HepG2 (cell line): ENCODE measurements around the gene RNF10. TPM values are rescaled to one million over a fixed set of nuclear protein-coding genes. Genes with fewer than 3 reads are reported as not detected.

Experiments
- CBFB ChIP-seq: sonication (generic); formaldehyde crosslinking; IDR thresholded peaks from 2 replicates; pipeline ENCODE4 v1.4.0; 2020; ENCODE audit warnings: missing genetic modification reagents
- CEBPG ChIP-seq: IDR thresholded peaks from 2 replicates; pipeline ENCODE4 v1.6.1; 2016
- CENPT ChIP-seq: sonication (generic); formaldehyde crosslinking; IDR thresholded peaks from 2 replicates; pipeline ENCODE4 v1.8.0; 2022; ENCODE audit warnings: low read depth, mild to moderate bottlenecking, moderate library complexity, missing genetic modification reagents
- MAFF ChIP-seq: IDR thresholded peaks from 2 replicates; pipeline ENCODE4 v1.6.1; 2011; ENCODE audit warnings: low read depth, low read length, improper control_type of control experiment
- NCOR1 ChIP-seq: fragments of 200-600 bp; sonication (generic); IDR thresholded peaks from 2 replicates; pipeline ENCODE4 v1.7.0; 2017; ENCODE audit warnings: antibody characterized with exemption, low read length, borderline replicate concordance
- PLRG1 ChIP-seq: fragments of 450-650 bp; conservative IDR thresholded peaks from 2 replicates; pipeline ENCODE4 v1.6.1; 2016
- RBFOX2 ChIP-seq: fragments of 200-400 bp; formaldehyde crosslinking; IDR thresholded peaks from 2 replicates; pipeline ENCODE4 v1.6.1; 2017; ENCODE audit warnings: low read depth, mild to moderate bottlenecking, low read length
- SALL2 ChIP-seq: sonication (generic); formaldehyde crosslinking; IDR thresholded peaks from 2 replicates; pipeline ENCODE4 v1.8.1; 2023; ENCODE audit warnings: mild to moderate bottlenecking, missing genetic modification reagents, inconsistent platforms
- SOX6 ChIP-seq, 2 experiments: fragments of 450-650 bp in 1 of 2; sonication (generic) in 1 of 2; formaldehyde crosslinking in 1 of 2; IDR thresholded peaks; 2 replicates each; pipeline versions ENCODE4 v1.4.0 to v1.6.1; 2017 to 2020; ENCODE audit warnings: antibody characterized with exemption in 1 of 2, mild to moderate bottlenecking in 1 of 2, missing genetic modification reagents in 1 of 2
- SP4 ChIP-seq: sonication (generic); formaldehyde crosslinking; IDR thresholded peaks from 2 replicates; pipeline ENCODE4 v1.8.1; 2023; ENCODE audit warnings: mild to moderate bottlenecking, missing genetic modification reagents
- SRSF4 ChIP-seq: fragments of 200-400 bp; formaldehyde crosslinking; IDR thresholded peaks from one replicate; pipeline ENCODE4 v1.6.1; 2018; ENCODE audit warnings: mild to moderate bottlenecking, low read depth, low read length, moderate library complexity; ENCODE audit not compliant: poor library complexity, severe bottlenecking
- TARDBP ChIP-seq: sonication (generic); formaldehyde crosslinking; IDR thresholded peaks from 2 replicates; pipeline ENCODE4 v1.8.0; 2022; ENCODE audit warnings: mild to moderate bottlenecking, missing genetic modification reagents
- TBL1XR1 ChIP-seq: fragments of 150-350 bp; IDR thresholded peaks from 2 replicates; pipeline ENCODE4 v1.6.1; 2014; ENCODE audit warnings: borderline replicate concordance, low read length; ENCODE audit not compliant: partially characterized antibody
- ZBTB33 ChIP-seq: sonication (generic); formaldehyde crosslinking; IDR thresholded peaks from 2 replicates; pipeline ENCODE4 v1.4.0; 2020; ENCODE audit warnings: missing genetic modification reagents
- ZBTB8A ChIP-seq: sonication (generic); formaldehyde crosslinking; IDR thresholded peaks from 2 replicates; pipeline ENCODE4 v1.4.0; 2020; ENCODE audit warnings: mild to moderate bottlenecking, low read depth, missing genetic modification reagents, borderline replicate concordance
- ZNF253 ChIP-seq: sonication (generic); formaldehyde crosslinking; IDR thresholded peaks from 2 replicates; pipeline ENCODE4 v1.8.0; 2022; ENCODE audit warnings: mild to moderate bottlenecking, missing genetic modification reagents, borderline replicate concordance
- ZNF354B ChIP-seq: sonication (generic); formaldehyde crosslinking; IDR thresholded peaks from 2 replicates; pipeline ENCODE4 v1.8.0; 2022; ENCODE audit warnings: mild to moderate bottlenecking, missing genetic modification reagents
- ZNF557 ChIP-seq: sonication (generic); formaldehyde crosslinking; IDR thresholded peaks from 2 replicates; pipeline ENCODE4 v1.4.0; 2020; ENCODE audit warnings: missing genetic modification reagents
- ZNF562 ChIP-seq: sonication (generic); formaldehyde crosslinking; IDR thresholded peaks from 2 replicates; pipeline ENCODE4 v1.8.0; 2022; ENCODE audit warnings: missing genetic modification reagents, borderline replicate concordance
- ZNF782 ChIP-seq: sonication (generic); formaldehyde crosslinking; IDR thresholded peaks from 2 replicates; pipeline ENCODE4 v1.4.0; 2020; ENCODE audit warnings: missing genetic modification reagents, mild to moderate bottlenecking, borderline replicate concordance
- ZNF839 ChIP-seq: sonication (generic); formaldehyde crosslinking; IDR thresholded peaks from 2 replicates; pipeline ENCODE4 v1.4.0; 2020; ENCODE audit warnings: missing genetic modification reagents, mild to moderate bottlenecking, borderline replicate concordance
- polyA plus RNA-seq, 8 experiments: library from polyadenylated mRNA; depleted of rRNA in 3 of 8; stranded (reverse) in 7 of 8; unstranded in 1 of 8; fragments of >200 nt; fragmentation: Illumina TruSeq in 4 of 8; extraction: Trizol in 4 of 8; gene quantifications; 2 replicates each; pipeline versions ENCODE4 v1.2.1 to v1.2.3, GENCODE V29; 2011 to 2016; ENCODE audit warnings: low read depth in 4 of 8, missing spikeins in 1 of 8, mixed read lengths in 1 of 8; ENCODE audit not compliant: insufficient read depth in 1 of 8
- total RNA-seq, 5 experiments: library from RNA; depleted of rRNA; stranded (reverse); fragments of >200 nt; fragmentation: Illumina TruSeq; extraction: Trizol; gene quantifications; 2 replicates each; pipeline ENCODE4 v1.2.3, GENCODE V29; 2016; ENCODE audit warnings: low read depth in 1 of 5
- TF ChIP-seq, protein P1 (sequence below): sonication (generic); formaldehyde crosslinking; IDR thresholded peaks from 2 replicates; pipeline ENCODE4 v1.4.0; 2020; ENCODE audit warnings: missing genetic modification reagents
- TF ChIP-seq, protein P2 (sequence below): sonication (generic); formaldehyde crosslinking; IDR thresholded peaks from 2 replicates; pipeline ENCODE4 v1.4.0; 2020; ENCODE audit warnings: missing genetic modification reagents

The RNF10 gene
- total and polyA plus RNA-seq, 2 of the 13 experiments (the other 11 are each of a cell fraction or from before 2014, with no cell fraction given), result 62.5 to 88.0 TPM

DNA sequence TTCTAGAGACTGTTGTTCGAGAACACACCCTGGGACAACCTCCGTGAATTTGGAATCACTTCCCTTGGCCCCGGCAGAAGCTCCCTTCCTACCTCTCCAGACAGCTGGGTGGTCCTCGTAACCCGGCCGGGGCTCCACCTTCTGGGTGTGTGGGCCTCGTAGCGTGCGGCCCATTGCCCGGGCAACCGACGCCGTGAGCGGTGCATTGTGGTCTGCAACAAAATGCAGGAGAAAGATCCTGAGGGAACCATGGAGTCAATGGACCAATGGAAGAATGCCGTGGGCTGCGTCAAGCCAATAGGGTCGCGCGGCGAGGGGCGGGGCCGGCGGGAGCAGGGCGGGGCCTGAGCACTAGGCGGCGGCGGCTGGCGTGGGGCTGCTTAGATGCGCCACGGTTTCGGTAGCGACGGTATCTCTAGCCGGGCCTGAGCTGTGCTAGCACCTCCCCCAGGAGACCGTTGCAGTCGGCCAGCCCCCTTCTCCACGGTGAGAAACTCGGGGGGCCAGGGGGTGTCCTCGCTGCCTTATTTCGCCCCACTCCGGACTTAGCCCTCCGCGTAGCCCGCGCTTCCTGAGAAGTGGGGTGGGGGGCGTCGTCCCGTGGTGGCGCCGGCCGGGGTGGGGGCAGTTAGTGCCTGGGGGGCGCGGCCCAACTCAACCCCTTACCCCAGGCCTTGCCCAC is 38.3 kb upstream of the RNF10 start, which contains the start of gene DYNLL1 (continued):
- TF ChIP-seq TBL1XR1 (peak; percentile 52), ZNF253 (CRISPR knock-in tag) (0 out of 2 replicates have a peak, but pooled peaks have one; percentile 26), ZNF782 (CRISPR knock-in tag) (no peak), CBFB (CRISPR knock-in tag) (no peak; the same call in none of the 2 replicates), RBFOX2 (peak; percentile 97), SALL2 (CRISPR knock-in tag) (0 out of 2 replicates have a peak, but pooled peaks have one; percentile 69), TARDBP (CRISPR knock-in tag) (peak; percentile 67), ZNF839 (CRISPR knock-in tag) (no peak), PLRG1 (no peak), ZBTB8A (CRISPR knock-in tag) (no peak), ZNF562 (CRISPR knock-in tag) (no peak), ZBTB33 (CRISPR knock-in tag) (no peak), SP4 (peak; percentile 84), ZNF557 (no peak), ZNF354B (CRISPR knock-in tag) (no peak), CEBPG (no peak), SOX6 (IDR thresholded peaks at IDR 0.05) (no peak), SOX6 (CRISPR knock-in tag; IDR thresholded peaks at IDR 0.05) (no peak), CENPT (CRISPR knock-in tag) (no peak), MAFF (no peak), NCOR1 (no peak), SRSF4 (no peak)
- TF ChIP-seq, protein P1, sequence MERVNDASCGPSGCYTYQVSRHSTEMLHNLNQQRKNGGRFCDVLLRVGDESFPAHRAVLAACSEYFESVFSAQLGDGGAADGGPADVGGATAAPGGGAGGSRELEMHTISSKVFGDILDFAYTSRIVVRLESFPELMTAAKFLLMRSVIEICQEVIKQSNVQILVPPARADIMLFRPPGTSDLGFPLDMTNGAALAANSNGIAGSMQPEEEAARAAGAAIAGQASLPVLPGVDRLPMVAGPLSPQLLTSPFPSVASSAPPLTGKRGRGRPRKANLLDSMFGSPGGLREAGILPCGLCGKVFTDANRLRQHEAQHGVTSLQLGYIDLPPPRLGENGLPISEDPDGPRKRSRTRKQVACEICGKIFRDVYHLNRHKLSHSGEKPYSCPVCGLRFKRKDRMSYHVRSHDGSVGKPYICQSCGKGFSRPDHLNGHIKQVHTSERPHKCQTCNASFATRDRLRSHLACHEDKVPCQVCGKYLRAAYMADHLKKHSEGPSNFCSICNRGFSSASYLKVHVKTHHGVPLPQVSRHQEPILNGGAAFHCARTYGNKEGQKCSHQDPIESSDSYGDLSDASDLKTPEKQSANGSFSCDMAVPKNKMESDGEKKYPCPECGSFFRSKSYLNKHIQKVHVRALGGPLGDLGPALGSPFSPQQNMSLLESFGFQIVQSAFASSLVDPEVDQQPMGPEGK (CRISPR knock-in tag), result peak; percentile 82; the same call in 1 of the 2 replicates
- TF ChIP-seq, protein P2, sequence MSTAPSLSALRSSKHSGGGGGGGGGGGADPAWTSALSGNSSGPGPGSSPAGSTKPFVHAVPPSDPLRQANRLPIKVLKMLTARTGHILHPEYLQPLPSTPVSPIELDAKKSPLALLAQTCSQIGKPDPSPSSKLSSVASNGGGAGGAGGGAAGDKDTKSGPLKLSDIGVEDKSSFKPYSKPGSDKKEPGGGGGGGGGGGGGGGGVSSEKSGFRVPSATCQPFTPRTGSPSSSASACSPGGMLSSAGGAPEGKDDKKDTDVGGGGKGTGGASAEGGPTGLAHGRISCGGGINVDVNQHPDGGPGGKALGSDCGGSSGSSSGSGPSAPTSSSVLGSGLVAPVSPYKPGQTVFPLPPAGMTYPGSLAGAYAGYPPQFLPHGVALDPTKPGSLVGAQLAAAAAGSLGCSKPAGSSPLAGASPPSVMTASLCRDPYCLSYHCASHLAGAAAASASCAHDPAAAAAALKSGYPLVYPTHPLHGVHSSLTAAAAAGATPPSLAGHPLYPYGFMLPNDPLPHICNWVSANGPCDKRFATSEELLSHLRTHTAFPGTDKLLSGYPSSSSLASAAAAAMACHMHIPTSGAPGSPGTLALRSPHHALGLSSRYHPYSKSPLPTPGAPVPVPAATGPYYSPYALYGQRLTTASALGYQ (CRISPR knock-in tag), result no peak
